IPS-18a (cell line): ENCODE measurements around the gene BZW1.

Source experiments
- H3K27ac ChIP-seq: one replicate; pipeline ENCODE4 v1.5.1; 2013; ENCODE audit warnings: low read length
- H3K27me3 ChIP-seq: one replicate; pipeline ENCODE4 v1.6.1; 2013; ENCODE audit warnings: mild to moderate bottlenecking, low read length; ENCODE audit not compliant: control insufficient read depth, insufficient read depth
- H3K36me3 ChIP-seq: one replicate; pipeline ENCODE4 v1.6.1; 2013; ENCODE audit warnings: low read depth, low read length; ENCODE audit not compliant: control insufficient read depth
- H3K4me1 ChIP-seq: one replicate; pipeline ENCODE4 v1.6.1; 2013; ENCODE audit warnings: low read depth, low read length; ENCODE audit not compliant: control insufficient read depth
- H3K4me3 ChIP-seq: one replicate; pipeline ENCODE4 v1.5.1; 2013; ENCODE audit warnings: low read length
- H3K9ac ChIP-seq: one replicate; pipeline ENCODE4 v1.6.1; 2013; ENCODE audit warnings: mild to moderate bottlenecking, low read length, moderate library complexity
- H3K9me3 ChIP-seq: one replicate; pipeline ENCODE4 v1.6.1; 2013; ENCODE audit warnings: low read depth, low read length; ENCODE audit not compliant: control insufficient read depth

Gene BZW1

DNA sequence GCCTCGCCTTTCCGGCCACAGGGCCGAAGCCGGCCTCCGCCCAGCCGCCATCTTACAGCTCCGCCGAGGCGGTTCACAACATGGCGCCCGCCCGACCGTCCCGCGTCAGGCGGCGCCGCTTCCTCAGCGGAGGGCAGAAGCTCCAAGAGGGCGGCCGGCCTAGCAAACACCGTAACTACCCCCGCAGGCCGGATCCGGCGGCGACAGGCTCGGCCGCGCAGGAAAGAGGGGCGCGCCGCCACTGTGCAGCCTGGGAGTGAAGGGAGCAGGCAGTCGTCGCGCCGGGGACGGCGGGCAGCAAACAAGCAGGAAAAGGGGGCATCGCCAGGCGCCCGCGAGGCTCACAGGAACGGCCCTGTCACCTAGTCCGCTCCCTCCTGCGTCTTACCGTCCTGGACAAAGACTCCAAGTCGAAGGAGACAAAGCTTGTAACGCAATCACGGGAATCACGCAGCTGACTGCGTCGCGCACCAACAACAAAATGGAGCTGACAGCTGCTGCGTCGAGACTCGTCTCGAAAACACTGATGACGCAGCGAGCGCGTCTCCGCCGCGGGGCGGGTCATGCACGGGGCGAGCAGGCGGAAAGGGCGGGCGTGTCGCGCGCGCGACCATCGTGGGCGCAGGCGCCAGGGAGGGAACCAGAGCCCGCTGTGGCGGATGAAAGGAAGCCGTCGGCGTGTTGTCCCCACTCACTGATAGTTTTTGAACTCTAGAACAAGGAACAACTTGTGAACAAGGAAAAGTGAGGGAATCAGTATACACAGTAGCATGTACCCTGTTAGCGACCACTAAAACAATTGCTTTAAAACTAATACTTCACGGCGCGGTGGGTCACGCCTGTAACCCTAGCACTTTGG, 52.7 kb downstream of the BZW1 start, which contains the start of gene CLK1:
TSS of gene CLK1 (minus strand) at position 483 of the 859 bp plus-strand sequence. CDS start 2,796 bp downstream, outside the sequence.
- no peaks in the 10 kb centered on the region for H3K9me3 ChIP-seq
- H3K4me1 ChIP-seq = peaks cover 8% of the 10 kb centered on the region
- H3K9ac ChIP-seq = peak within 1 kb of the TSS; percentile 97
- H3K36me3 ChIP-seq = peaks cover 21% of the 10 kb centered on the region
- peak within 1 kb of the TSS; percentile 97 for H3K4me3 ChIP-seq
- peak within 1 kb of the TSS; percentile 65 for H3K27ac ChIP-seq
- H3K27me3 ChIP-seq = no peaks in the 10 kb centered on the region

DNA sequence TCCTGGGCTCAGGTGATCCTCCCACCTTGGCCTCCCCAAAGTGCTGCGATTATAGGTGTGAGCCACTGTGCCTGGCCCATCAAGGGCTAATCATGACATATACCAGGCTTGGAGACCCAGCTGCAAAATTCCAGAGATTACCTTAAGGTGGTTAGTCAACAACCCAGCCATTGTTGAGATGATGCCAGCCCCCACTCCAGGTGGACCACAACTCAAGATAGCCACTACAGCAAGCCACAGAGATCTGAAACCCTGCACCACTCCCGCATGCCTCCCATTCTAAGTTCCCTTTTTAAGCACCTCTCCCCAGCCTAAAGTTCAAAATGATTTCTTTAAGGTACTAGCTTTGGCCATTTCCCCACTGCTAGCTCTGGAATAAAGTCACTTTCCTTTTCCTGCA, 57.3 kb downstream of the BZW1 start:
- H3K36me3 ChIP-seq = peaks cover 6% of the 10 kb centered on the region
- no peak overlapping the region for H3K9ac ChIP-seq
- no peaks in the 10 kb centered on the region for H3K27me3 ChIP-seq
- H3K4me1 ChIP-seq = no peaks in the 10 kb centered on the region
- H3K9me3 ChIP-seq = no peaks in the 10 kb centered on the region
- H3K4me3 ChIP-seq = no peak overlapping the region
- no peak overlapping the region for H3K27ac ChIP-seq

DNA sequence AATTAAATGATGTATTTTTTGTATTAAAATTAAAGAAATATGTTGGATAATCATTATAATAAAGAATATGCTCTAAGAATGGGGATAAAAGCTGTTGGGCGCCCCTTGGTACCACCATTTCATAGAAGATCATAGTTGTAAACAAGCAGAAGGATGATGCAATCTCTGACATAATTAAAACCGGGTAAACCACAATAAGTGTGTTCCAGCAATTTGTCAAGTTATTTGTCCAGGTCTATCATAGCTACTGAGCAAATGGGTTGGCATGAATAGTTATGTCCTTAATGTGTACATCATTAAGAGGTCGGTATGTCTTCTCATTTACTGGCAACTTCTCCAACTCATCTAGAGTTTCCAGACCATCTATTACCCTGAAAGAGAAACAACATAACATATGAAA, 59.4 kb downstream of the BZW1 start:
- no peaks in the 10 kb centered on the region for H3K27me3 ChIP-seq
- no peaks in the 10 kb centered on the region for H3K9me3 ChIP-seq
- H3K9ac ChIP-seq = no peak overlapping the region
- peaks cover 19% of the 10 kb centered on the region for H3K36me3 ChIP-seq
- H3K4me1 ChIP-seq = no peaks in the 10 kb centered on the region
- no peak overlapping the region for H3K27ac ChIP-seq
- no peak overlapping the region for H3K4me3 ChIP-seq

DNA sequence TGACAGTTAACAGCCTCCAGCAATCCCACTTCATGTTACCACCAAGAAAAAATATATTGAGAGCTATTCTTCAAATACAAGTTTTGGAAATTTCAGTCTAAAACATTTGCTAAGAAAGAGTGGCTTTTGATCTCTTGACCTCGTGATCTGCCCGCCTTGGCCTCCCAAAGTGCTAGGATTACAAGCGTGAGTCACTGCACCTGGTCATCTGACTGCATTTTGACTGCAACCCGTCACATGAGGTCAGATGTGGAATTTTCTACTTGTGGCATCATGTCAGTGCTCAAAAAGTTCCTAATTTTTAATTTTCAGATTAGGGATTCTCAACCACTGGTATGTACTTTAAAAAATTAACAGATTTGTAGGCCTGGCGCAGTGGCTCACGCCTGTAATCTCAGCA, 61.9 kb downstream of the BZW1 start:
- Histone ChIP-seq H3K36me3 (peaks cover 25% of the 10 kb centered on the region), H3K9me3 (no peaks in the 10 kb centered on the region), H3K27ac (no peak overlapping the region), H3K4me3 (no peak overlapping the region), H3K4me1 (no peaks in the 10 kb centered on the region), H3K27me3 (no peaks in the 10 kb centered on the region), H3K9ac (no peak overlapping the region)
